ENCODE results near the gene SNX11. TPM values are rescaled to one million over a fixed set of nuclear protein-coding genes. Genes with fewer than 3 reads are reported as not detected.

Gene SNX11
- total RNA-seq, 1 donor from 2014 or later: 9.8 TPM

- no peak for FAIRE-seq
- no peak for DNase-seq (ENCODE audit: low spot score in 2 of 2)
Observed at GRCh38 chr17:48155889-48156611, 48.5 kb downstream of the SNX11 start.

DNA sequence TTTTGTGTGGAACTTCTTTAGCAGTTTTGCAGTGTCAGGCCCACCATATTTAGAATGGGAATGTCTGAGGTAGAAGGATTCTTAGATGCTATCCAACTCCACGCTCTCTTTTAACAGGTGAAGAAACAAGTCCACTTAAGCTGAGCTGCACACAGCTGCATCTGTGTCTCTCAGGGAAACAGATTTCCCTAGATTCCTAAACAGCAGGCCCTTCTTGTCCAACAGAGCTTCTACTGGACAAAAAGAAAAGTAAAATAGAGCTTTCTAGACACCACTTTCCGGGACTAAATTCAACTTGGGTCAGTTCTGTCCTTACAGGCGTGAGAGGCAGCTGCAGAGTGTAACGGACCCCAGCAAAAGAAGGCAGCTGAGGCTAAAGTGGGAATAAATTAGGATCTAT, 51.7 kb downstream of the SNX11 start:
- no peak for DNase-seq (ENCODE audit: low spot score in 2 of 2)
- FAIRE-seq: no peak

GRCh38 chr17:48160177-48161081, 52.9 kb downstream of the SNX11 start:
- no peak for DNase-seq (ENCODE audit: low spot score in 2 of 2)
- FAIRE-seq: no peak

GRCh38 chr17:48161127-48161905, 53.8 kb downstream of the SNX11 start:
- DNase-seq (ENCODE audit: low spot score in 2 of 2) (no peak), FAIRE-seq (no peak)

GRCh38 chr17:48162306-48162934, 54.9 kb downstream of the SNX11 start:
- FAIRE-seq (no peak), DNase-seq (ENCODE audit: low spot score in 2 of 2) (no peak)

GRCh38 chr17:48162946-48163506, 55.5 kb downstream of the SNX11 start:
- no peak for FAIRE-seq

GRCh38 chr17:48163809-48164208, 56.2 kb downstream of the SNX11 start:
- no peak for FAIRE-seq
- DNase-seq (ENCODE audit: low spot score in 2 of 2): no peak

More at GRCh38 chr17:48162946-48163506, 55.5 kb downstream of the SNX11 start:
- DNase-seq (ENCODE audit: low spot score in 2 of 2): no peak

DNA sequence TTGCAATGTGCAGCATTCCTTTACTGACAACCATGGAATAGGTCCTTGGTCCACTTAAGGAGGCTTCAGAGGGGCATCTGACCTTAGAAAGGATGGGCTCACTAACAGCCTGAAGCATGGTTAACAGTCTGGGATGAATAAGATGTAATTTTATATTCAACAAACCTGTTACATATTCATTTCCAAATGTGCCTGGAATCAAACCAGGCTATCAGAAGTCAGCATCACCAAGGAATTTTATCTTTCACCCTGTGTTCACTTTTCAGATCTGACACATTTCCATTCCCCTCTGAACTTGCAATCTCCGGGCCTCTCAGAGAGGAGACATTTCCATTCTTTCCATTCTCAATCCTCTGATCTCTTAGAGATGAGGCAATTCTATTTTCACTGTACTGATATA, 62.4 kb downstream of the SNX11 start:
- DNase-seq (ENCODE audit: low spot score in 2 of 2): no peak
- no peak for FAIRE-seq

Small RNA genes lying within 50 kb of the gene (small RNA-seq; reads per million reads assigned to genes)
- gene AC004477.2: not detected
- gene MIR1203: not detected
- gene RNU6-1201P: not detected

Other genes starting within 250 kb of the SNX11 start
- gene SP2, start 211.5 kb upstream of the SNX11 start, total RNA-seq: 0.82 TPM
- gene PNPO, start 166.2 kb upstream of the SNX11 start, total RNA-seq: 7.3 TPM
- not detected for gene PRR15L, start 149.9 kb upstream of the SNX11 start, total RNA-seq
- 53.8 TPM for gene CDK5RAP3, start 136.7 kb upstream of the SNX11 start, total RNA-seq
- 3.3 TPM for gene COPZ2, start 70.0 kb upstream of the SNX11 start, total RNA-seq
- 22.4 TPM for gene NFE2L1, start 59.4 kb upstream of the SNX11 start, total RNA-seq
- gene CBX1, start 6.3 kb upstream of the SNX11 start, total RNA-seq: 95.8 TPM